ENCODE data around the gene RADX. TPM values are rescaled to one million over a fixed set of nuclear protein-coding genes. Genes with fewer than 3 reads are reported as not detected.
A peak's percentile ranks its signal among the peaks of the same experiment; 100 is the strongest.

RADX gene
- total RNA-seq, 3 donors from 2014 or later: 3.8 to 5.6 (median 4.2) TPM

- Histone ChIP-seq H3K27ac (no peak overlapping the region), H3K4me3 (peak overlapping the region; percentile 44 to 64 (median 51)), H3K9me3 (no peaks in the 10 kb centered on the region), H3K36me3 (no peaks in the 10 kb centered on the region), H3K4me1 (no peaks in the 10 kb centered on the region), H3K27me3 (peaks cover 0 to 44% of the 10 kb centered on the region in 2 donors)
- TF ChIP-seq CTCF (IDR thresholded peaks at IDR 0.05) (no peak), POLR2AphosphoS5 (IDR thresholded peaks at IDR 0.05) (no peak), POLR2A (IDR thresholded peaks at IDR 0.05) (no peak)
- intact Hi-C loops (cut with DNase I; ENCODE audit: low total_unique reads): no loop called here
- DNase-seq (ENCODE audit: low spot score in 2 of 2): no peak
These were observed 600 bp downstream of the RADX start for GRCh38 chrX:106612393-106612763.

- no peak overlapping the region for H3K4me3 ChIP-seq
- TF ChIP-seq POLR2A (IDR thresholded peaks at IDR 0.05) (no peak), CTCF (IDR thresholded peaks at IDR 0.05) (no peak), POLR2AphosphoS5 (IDR thresholded peaks at IDR 0.05) (no peak)
- intact Hi-C loops (cut with DNase I; ENCODE audit: low total_unique reads): no loop called here
These were observed 1.5 kb downstream of the RADX start for GRCh38 chrX:106613277-106613676.

GRCh38 chrX:106615041-106615440 is 3.3 kb downstream of the RADX start:
- H3K9me3 ChIP-seq: no peaks in the 10 kb centered on the region
- DNase-seq (ENCODE audit: low spot score in 2 of 2): no peak
- H3K27me3 ChIP-seq: peaks cover 0 to 35% of the 10 kb centered on the region in 2 donors
- TF ChIP-seq POLR2AphosphoS5 (IDR thresholded peaks at IDR 0.05) (no peak), POLR2A (IDR thresholded peaks at IDR 0.05) (no peak), CTCF (IDR thresholded peaks at IDR 0.05) (no peak)
- no peak overlapping the region for H3K27ac ChIP-seq
- intact Hi-C loops (cut with DNase I; ENCODE audit: low total_unique reads): no loop called here
- no peak overlapping the region for H3K4me3 ChIP-seq
- H3K36me3 ChIP-seq: no peaks in the 10 kb centered on the region
- H3K4me1 ChIP-seq: no peaks in the 10 kb centered on the region

More at GRCh38 chrX:106613277-106613676, 1.5 kb downstream of the RADX start:
- Histone ChIP-seq H3K4me1 (no peaks in the 10 kb centered on the region), H3K27ac (no peak overlapping the region), H3K27me3 (peaks cover 0 to 41% of the 10 kb centered on the region in 2 donors), H3K9me3 (no peaks in the 10 kb centered on the region), H3K36me3 (no peaks in the 10 kb centered on the region)
- no peak for DNase-seq (ENCODE audit: low spot score in 2 of 2)

- no peak for DNase-seq (ENCODE audit: low spot score in 2 of 2)
- TF ChIP-seq POLR2A (IDR thresholded peaks at IDR 0.05): no peak
- TF ChIP-seq CTCF (IDR thresholded peaks at IDR 0.05): peak in 1 of 3 donors; percentile 8
- H3K4me3 ChIP-seq: no peak overlapping the region
- peaks cover 0 to 32% of the 10 kb centered on the region in 2 donors for H3K27me3 ChIP-seq
- H3K27ac ChIP-seq: no peak overlapping the region
- no peaks in the 10 kb centered on the region for H3K4me1 ChIP-seq
- H3K9me3 ChIP-seq: no peaks in the 10 kb centered on the region
- intact Hi-C loops (cut with DNase I; ENCODE audit: low total_unique reads): no loop called here
- no peaks in the 10 kb centered on the region for H3K36me3 ChIP-seq
These were observed 8.0 kb downstream of the RADX start for GRCh38 chrX:106619797-106620196.

- Histone ChIP-seq H3K27me3 (peaks cover 0 to 22% of the 10 kb centered on the region in 2 donors), H3K27ac (no peak overlapping the region), H3K4me1 (no peaks in the 10 kb centered on the region), H3K36me3 (no peaks in the 10 kb centered on the region), H3K9me3 (no peaks in the 10 kb centered on the region), H3K4me3 (no peak overlapping the region)
- intact Hi-C loops (cut with DNase I; ENCODE audit: low total_unique reads): no loop called here
- no peak for DNase-seq (ENCODE audit: low spot score in 2 of 2)
- no peak for TF ChIP-seq POLR2AphosphoS5 (IDR thresholded peaks at IDR 0.05)
- no peak for TF ChIP-seq CTCF (IDR thresholded peaks at IDR 0.05)
- TF ChIP-seq POLR2A (IDR thresholded peaks at IDR 0.05): no peak
These were observed 10.1 kb downstream of the RADX start for GRCh38 chrX:106621836-106622235.
